ENCODE measurements around the gene MOGAT1.
A peak's percentile ranks its signal among the peaks of the same experiment; 100 is the strongest.

GRCh38 chr2:222709191-222709891, 37.9 kb downstream of the MOGAT1 start:
- peak in 1 of 3 donors; percentile 33 for TF ChIP-seq CTCF (IDR thresholded peaks at IDR 0.05)
- TF ChIP-seq POLR2A (IDR thresholded peaks at IDR 0.05) = no peak

All from lower leg skin (tissue), 3 donors.